DOHH2 (cell line): Measurements from ENCODE around the gene NR3C2.

Experiments
- H3F3A ChIP-seq: fragments of 200-600 bp; sonication (generic), shearing (Covaris generic); 2 replicates; pipeline ENCODE4 v1.6.0; 2016; ENCODE audit warnings: antibody characterized with exemption, mild to moderate bottlenecking; ENCODE audit not compliant: control insufficient read depth, insufficient read depth
- H3K27ac ChIP-seq: fragments of 200-600 bp; sonication (generic); 2 replicates; pipeline ENCODE4 v1.5.1; 2014; ENCODE audit warnings: low read depth, mild to moderate bottlenecking, low read length, moderate library complexity
- H3K27me3 ChIP-seq: fragments of 200-600 bp; sonication (generic); 2 replicates; pipeline ENCODE4 v1.6.1; 2014; ENCODE audit warnings: mild to moderate bottlenecking, low read length, mixed read lengths; ENCODE audit not compliant: control insufficient read depth
- H3K36me3 ChIP-seq: fragments of 200-600 bp; sonication (generic); 2 replicates; pipeline ENCODE4 v1.6.1; 2014; ENCODE audit warnings: mild to moderate bottlenecking, low read length, moderate library complexity, mixed read lengths; ENCODE audit not compliant: control insufficient read depth
- H3K4me1 ChIP-seq: fragments of 200-600 bp; sonication (generic); 2 replicates; pipeline ENCODE4 v1.6.1; 2014; ENCODE audit warnings: mild to moderate bottlenecking, low read length, mixed read lengths; ENCODE audit not compliant: control insufficient read depth
- H3K4me2 ChIP-seq: fragments of 200-600 bp; sonication (generic); 2 replicates; pipeline ENCODE4 v1.6.0; 2014; ENCODE audit warnings: mild to moderate bottlenecking, low read length, moderate library complexity
- H3K4me3 ChIP-seq: fragments of 200-600 bp; sonication (generic); 2 replicates; pipeline ENCODE4 v1.5.1; 2014; ENCODE audit warnings: mild to moderate bottlenecking, low read length, mixed read lengths
- H3K79me2 ChIP-seq: fragments of 200-600 bp; sonication (generic); 2 replicates; pipeline ENCODE4 v1.6.1; 2014; ENCODE audit warnings: mild to moderate bottlenecking, low read length, mixed read lengths; ENCODE audit not compliant: control insufficient read depth
- H3K9me2 ChIP-seq: fragments of 200-600 bp; sonication (generic); replicated peaks from 2 replicates; pipeline ENCODE4 v1.6.1; 2014; ENCODE audit warnings: mild to moderate bottlenecking, low read length, mixed read lengths; ENCODE audit not compliant: control insufficient read depth
- H3K9me3 ChIP-seq: fragments of 200-600 bp; sonication (generic); 2 replicates; pipeline ENCODE4 v1.6.1; 2014; ENCODE audit warnings: antibody characterized with exemption, low read length, mixed read lengths; ENCODE audit not compliant: control insufficient read depth, insufficient read depth
- H4K20me1 ChIP-seq: fragments of 200-600 bp; sonication (generic); 2 replicates; pipeline ENCODE4 v1.6.0; 2014; ENCODE audit warnings: low read depth, mild to moderate bottlenecking, antibody characterized with exemption, low read length, moderate library complexity; ENCODE audit not compliant: control insufficient read depth, insufficient read depth
- CTCF ChIP-seq: fragments of 200-600 bp; sonication (generic); IDR thresholded peaks from one replicate; pipeline ENCODE4 v1.5.1; 2014; ENCODE audit warnings: antibody characterized with exemption, mild to moderate bottlenecking, low read depth, low read length; ENCODE audit not compliant: poor library complexity, severe bottlenecking
- EZH2phosphoT487 ChIP-seq: fragments of 200-600 bp; sonication (generic); IDR thresholded peaks from 2 replicates; pipeline ENCODE4 v1.6.1; 2017; ENCODE audit warnings: borderline replicate concordance, mild to moderate bottlenecking, antibody characterized with exemption, low read length, moderate library complexity, mixed read lengths

Gene NR3C2

DNA sequence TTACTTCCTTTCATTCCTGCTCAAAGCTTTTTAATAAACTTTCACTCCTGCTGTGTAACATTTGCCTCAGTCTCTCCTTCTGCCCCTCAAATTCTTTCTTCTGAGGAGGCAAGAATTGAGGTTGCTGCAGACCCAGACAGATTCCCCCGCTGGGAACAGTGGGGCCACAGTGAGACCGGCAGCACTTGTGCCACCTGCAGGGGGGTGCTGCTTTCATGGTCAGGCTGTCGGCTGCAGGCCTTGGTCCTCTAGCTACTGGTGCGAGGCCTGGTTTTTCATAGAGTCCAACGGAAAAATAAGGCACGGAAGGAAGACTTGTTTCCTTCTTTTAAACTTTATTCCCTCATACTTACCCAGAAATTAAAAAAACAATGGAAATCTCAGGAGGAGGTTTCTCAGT, 296.7 kb downstream of the NR3C2 start:
- H3K27ac ChIP-seq: no peak overlapping the region
- H3K4me2 ChIP-seq: no peak overlapping the region
- no peaks in the 10 kb centered on the region for H3K27me3 ChIP-seq
- H3K9me2 ChIP-seq: no peaks in the 10 kb centered on the region
- H3K4me1 ChIP-seq: no peaks in the 10 kb centered on the region
- H3F3A ChIP-seq: no peaks in the 10 kb centered on the region
- no peaks in the 10 kb centered on the region for H4K20me1 ChIP-seq
- no peaks in the 10 kb centered on the region for H3K79me2 ChIP-seq
- no peak overlapping the region for H3K4me3 ChIP-seq
- H3K9me3 ChIP-seq: no peaks in the 10 kb centered on the region
- TF ChIP-seq EZH2phosphoT487 (no peak), CTCF (no peak)
- H3K36me3 ChIP-seq: no peaks in the 10 kb centered on the region

DNA sequence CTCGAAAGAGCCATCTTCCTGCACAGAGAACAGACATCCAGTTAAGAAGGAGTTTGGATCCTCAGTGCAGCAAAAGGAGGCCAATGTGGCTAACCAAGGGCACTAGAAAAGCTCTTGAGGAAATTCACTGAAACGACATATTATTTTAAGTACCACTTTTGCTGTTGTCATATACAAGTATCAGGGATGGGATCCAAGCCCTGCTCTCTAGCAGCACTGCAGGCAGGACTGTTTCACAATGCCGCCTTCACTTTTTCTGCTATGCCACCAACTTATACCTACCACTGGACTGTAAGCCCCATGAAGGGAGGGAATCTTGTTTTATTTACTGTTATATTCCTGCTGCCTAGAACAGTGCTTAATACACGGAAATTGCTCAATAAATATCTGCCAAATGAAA, 299.0 kb downstream of the NR3C2 start:
- Histone ChIP-seq H4K20me1 (no peaks in the 10 kb centered on the region), H3K9me3 (no peaks in the 10 kb centered on the region), H3K27me3 (no peaks in the 10 kb centered on the region), H3F3A (no peaks in the 10 kb centered on the region), H3K36me3 (no peaks in the 10 kb centered on the region), H3K4me1 (no peaks in the 10 kb centered on the region), H3K4me3 (no peak overlapping the region), H3K4me2 (no peak overlapping the region), H3K79me2 (no peaks in the 10 kb centered on the region), H3K9me2 (no peaks in the 10 kb centered on the region), H3K27ac (no peak overlapping the region)
- TF ChIP-seq CTCF (no peak), EZH2phosphoT487 (no peak)

DNA sequence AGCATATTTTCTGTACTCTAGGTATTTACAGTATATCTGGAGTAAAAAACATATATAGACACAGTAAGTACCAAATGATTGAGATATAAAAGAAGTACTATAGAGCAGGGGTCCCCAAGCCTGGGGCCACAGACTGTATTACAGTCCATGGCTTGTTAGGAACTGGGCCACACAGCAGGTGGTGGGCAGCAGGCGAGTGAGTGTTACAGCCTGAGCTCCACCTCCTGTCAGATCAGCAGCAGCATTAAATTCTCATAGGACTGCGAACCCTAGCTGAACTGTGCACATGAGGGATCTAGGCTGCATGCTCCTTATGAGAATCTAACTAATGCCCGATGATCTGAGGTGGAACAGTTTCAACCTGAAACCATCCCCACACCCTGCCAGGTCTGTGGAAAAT, 300.7 kb downstream of the NR3C2 start:
- Histone ChIP-seq H3K79me2 (no peaks in the 10 kb centered on the region), H3K9me2 (no peaks in the 10 kb centered on the region), H3K4me1 (no peaks in the 10 kb centered on the region), H3K27ac (no peak overlapping the region), H3K4me2 (no peak overlapping the region), H3K9me3 (no peaks in the 10 kb centered on the region), H3K36me3 (no peaks in the 10 kb centered on the region), H3K4me3 (no peak overlapping the region), H3K27me3 (no peaks in the 10 kb centered on the region), H3F3A (no peaks in the 10 kb centered on the region), H4K20me1 (no peaks in the 10 kb centered on the region)
- TF ChIP-seq EZH2phosphoT487 (no peak), CTCF (no peak)

GRCh38 chr4:148126825-148127224, 315.4 kb downstream of the NR3C2 start:
- no peak for TF ChIP-seq EZH2phosphoT487
- no peak for TF ChIP-seq CTCF
- Histone ChIP-seq H3K4me1 (no peaks in the 10 kb centered on the region), H3K9me2 (no peaks in the 10 kb centered on the region), H3K27ac (no peak overlapping the region), H3K27me3 (no peaks in the 10 kb centered on the region), H3K36me3 (no peaks in the 10 kb centered on the region), H4K20me1 (no peaks in the 10 kb centered on the region), H3K79me2 (no peaks in the 10 kb centered on the region), H3K4me3 (no peak overlapping the region), H3K9me3 (no peaks in the 10 kb centered on the region), H3K4me2 (no peak overlapping the region), H3F3A (no peaks in the 10 kb centered on the region)
